K562 treated with DMSO at 1 percent for 48 hours (cell line): Measurements from ENCODE around the gene ZCCHC7. TPM values are rescaled to one million over a fixed set of nuclear protein-coding genes. Genes with fewer than 3 reads are reported as not detected.

Experiments used
- total RNA-seq: library from RNA; unstranded; fragments of 300-600 nt; gene quantifications from 2 replicates; pipeline ENCODE4 v1.2.3, GENCODE V29; 2022; ENCODE audit warnings: low replicate concordance; ENCODE audit errors: extremely low read depth

ZCCHC7 gene
- not detected in 2 replicates for total RNA-seq

GRCh38 chr9:37119907-37120842 lies at the start of gene ZCCHC7:
Gene ZCCHC7 (plus strand): TSS chr9:37120574.

Other genes starting within 250 kb of the ZCCHC7 start
- not detected in 2 replicates for gene PAX5, start 86.3 kb upstream of the ZCCHC7 start, total RNA-seq